Breast epithelium (tissue), 4 donors: Measurements from ENCODE around the gene RSPRY1. TPM values are rescaled to one million over a fixed set of nuclear protein-coding genes. Genes with fewer than 3 reads are reported as not detected.
A peak's percentile ranks its signal among the peaks of the same experiment; 100 is the strongest.

Source experiments
- DNase-seq, 2 donors: peaks; one replicate each; pipeline ENCODE4 v3.0.0-alpha.2; 2019; ENCODE audit warnings: low spot score in 2 of 2
- H3K27ac ChIP-seq, 2 donors: fragments of 200-600 bp; sonication (generic) in 1 of 2; one replicate each; pipeline ENCODE4 v1.5.1; 2016 to 2019; ENCODE audit warnings: mild to moderate bottlenecking in 1 of 2
- H3K27me3 ChIP-seq, 2 donors: fragments of 200-600 bp; sonication (generic) in 1 of 2; one replicate each; pipeline versions ENCODE4 v1.5.1 to v1.6.0; 2017 to 2019; ENCODE audit warnings: control low read depth in 1 of 2, mild to moderate bottlenecking in 1 of 2
- H3K36me3 ChIP-seq: fragments of 200-600 bp; one replicate; pipeline ENCODE4 v1.5.1; 2019
- H3K4me1 ChIP-seq, 2 donors: fragments of 200-600 bp; sonication (generic); one replicate each; pipeline ENCODE4 v1.5.1; 2016 to 2019; ENCODE audit warnings: control low read depth in 1 of 2
- H3K4me3 ChIP-seq, 3 donors: fragments of 200-600 bp; sonication (generic); 1 replicate in 2 of 3; 2 replicates in 1 of 3; pipeline ENCODE4 v1.5.1; 2016 to 2019; ENCODE audit warnings: mild to moderate bottlenecking in 3 of 3, moderate library complexity in 2 of 3
- H3K9me3 ChIP-seq, 2 donors: fragments of 200-600 bp; sonication (generic) in 1 of 2; one replicate each; pipeline ENCODE4 v1.5.1; 2016 to 2019; ENCODE audit warnings: control low read depth in 1 of 2
- CTCF ChIP-seq, 3 donors: fragments of 450-650 bp; IDR thresholded peaks; one replicate each; pipeline ENCODE4 v1.5.1; 2016 to 2017; ENCODE audit warnings: antibody characterized with exemption in 3 of 3, mild to moderate bottlenecking in 3 of 3, moderate library complexity in 3 of 3
- POLR2A ChIP-seq: fragments of 450-650 bp; IDR thresholded peaks from one replicate; pipeline ENCODE4 v1.6.1; 2016; ENCODE audit warnings: antibody characterized with exemption, mild to moderate bottlenecking, moderate library complexity
- POLR2AphosphoS5 ChIP-seq, 3 donors: sonication (generic); formaldehyde crosslinking; IDR thresholded peaks; one replicate each; pipeline ENCODE4 v1.6.1; 2017; ENCODE audit warnings: antibody characterized with exemption in 3 of 3
- intact Hi-C: fragments of 100-400 bp; cut with DNase I; formaldehyde crosslinking; loops from one replicate; pipeline ENCODE4 v1.15.1; 2023; ENCODE audit warnings: low total_unique reads
- total RNA-seq, 3 donors: library from RNA; depleted of rRNA; stranded (reverse); fragments of >200 nt; gene quantifications; one replicate each; pipeline ENCODE4 v1.1.0, GENCODE V29; 2016

RSPRY1 gene
- total RNA-seq, 3 donors from 2014 or later, result 26.4 to 52.4 (median 34.4) TPM

- Histone ChIP-seq H3K27me3 (no peaks in the 10 kb centered on the region), H3K4me3 (no peak overlapping the region), H3K4me1 (no peaks in the 10 kb centered on the region), H3K36me3 (no peaks in the 10 kb centered on the region), H3K27ac (peak overlapping the region in 1 of 2 donors; percentile 25), H3K9me3 (no peaks in the 10 kb centered on the region)
- no peak for TF ChIP-seq CTCF (IDR thresholded peaks at IDR 0.05)
- TF ChIP-seq POLR2A, result no peak
- TF ChIP-seq POLR2AphosphoS5 (IDR thresholded peaks at IDR 0.05), result no peak
- intact Hi-C loops, result no loop called here
- no peak for DNase-seq
These were observed 45.0 kb upstream of the RSPRY1 start for GRCh38 chr16:57140931-57141668.

- Histone ChIP-seq H3K27ac (peak overlapping the region in 1 of 2 donors; percentile 25), H3K9me3 (no peaks in the 10 kb centered on the region), H3K36me3 (no peaks in the 10 kb centered on the region), H3K4me1 (no peaks in the 10 kb centered on the region), H3K27me3 (no peaks in the 10 kb centered on the region), H3K4me3 (no peak overlapping the region)
- intact Hi-C loops, result no loop called here
- TF ChIP-seq POLR2AphosphoS5 (IDR thresholded peaks at IDR 0.05) (no peak), CTCF (IDR thresholded peaks at IDR 0.05) (no peak), POLR2A (no peak)
- DNase-seq, result peak in 1 of 2 donors; percentile 23
These were observed 44.1 kb upstream of the RSPRY1 start for GRCh38 chr16:57141822-57142631.

GRCh38 chr16:57143149-57143921 is 42.8 kb upstream of the RSPRY1 start:
- TF ChIP-seq POLR2AphosphoS5 (IDR thresholded peaks at IDR 0.05) (no peak), POLR2A (no peak), CTCF (IDR thresholded peaks at IDR 0.05) (no peak)
- intact Hi-C loops, result no loop called here
- no peaks in the 10 kb centered on the region for H3K27me3 ChIP-seq
- H3K9me3 ChIP-seq, result no peaks in the 10 kb centered on the region
- no peak for DNase-seq
- H3K4me1 ChIP-seq, result peaks cover 0 to 4% of the 10 kb centered on the region in 2 donors
- H3K36me3 ChIP-seq, result no peaks in the 10 kb centered on the region
- H3K4me3 ChIP-seq, result no peak overlapping the region
- no peak overlapping the region for H3K27ac ChIP-seq

- Histone ChIP-seq H3K4me1 (peaks cover 0 to 4% of the 10 kb centered on the region in 2 donors), H3K36me3 (no peaks in the 10 kb centered on the region), H3K27ac (peak overlapping the region in 1 of 2 donors; percentile 32), H3K27me3 (no peaks in the 10 kb centered on the region), H3K9me3 (no peaks in the 10 kb centered on the region), H3K4me3 (no peak overlapping the region)
- DNase-seq, result no peak
- intact Hi-C loops, result no loop called here
- TF ChIP-seq CTCF (IDR thresholded peaks at IDR 0.05) (no peak), POLR2AphosphoS5 (IDR thresholded peaks at IDR 0.05) (no peak)
These were observed 42.1 kb upstream of the RSPRY1 start for GRCh38 chr16:57144027-57144426.
